ENCODE measurements around the gene SLC25A29. TPM values are rescaled to one million over a fixed set of nuclear protein-coding genes. Genes with fewer than 3 reads are reported as not detected.
A peak's percentile ranks its signal among the peaks of the same experiment; 100 is the strongest.

The SLC25A29 gene
- polyA plus RNA-seq, 1 donor (not counting 4 experiments of a cell fraction or from before 2014, with no cell fraction given): 16.3 TPM

DNA sequence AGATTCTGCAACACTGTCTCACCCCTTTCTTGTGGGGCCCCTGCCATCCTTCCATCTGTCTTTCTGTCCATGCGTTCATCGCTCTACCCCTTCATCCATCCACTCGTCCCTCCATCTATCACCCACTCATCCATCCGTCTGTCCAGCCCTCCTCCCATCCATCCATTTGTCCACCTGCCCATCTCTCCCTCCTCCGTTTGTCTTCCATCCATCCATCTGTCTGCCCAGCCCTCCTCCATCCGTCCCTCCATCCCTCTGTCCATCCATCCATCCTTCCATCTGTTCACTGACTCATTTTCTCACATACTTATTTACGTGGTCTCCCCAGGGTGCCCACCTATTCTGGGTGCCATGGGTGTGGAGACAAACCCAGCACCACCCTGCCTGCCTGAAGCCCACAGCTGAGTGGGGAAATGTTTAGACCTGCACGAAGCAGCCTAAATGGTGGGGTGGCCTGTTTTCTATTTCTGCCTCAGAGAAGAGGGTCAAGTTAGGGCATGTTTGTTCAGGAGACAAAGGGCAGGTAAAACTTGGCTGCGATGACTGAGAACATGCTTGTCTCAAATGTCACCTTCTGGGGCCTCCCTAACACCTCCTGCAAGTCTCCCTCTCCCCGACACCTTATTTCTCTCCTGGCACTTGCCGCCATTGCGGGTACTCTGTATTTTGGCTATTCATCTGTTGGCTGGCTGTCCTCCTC lies 14.1 kb upstream of the SLC25A29 start:
- peaks cover 9% of the 10 kb centered on the region for H3K4me1 ChIP-seq (ENCODE audit: control insufficient read depth, extremely low read depth, insufficient read depth, low read length)
- DNase-seq (ENCODE audit: low read depth, low spot score): no peak

GRCh38 chr14:100317912-100318808 lies 11.9 kb upstream of the SLC25A29 start:
- Histone ChIP-seq H3K9ac (ENCODE audit: control insufficient read depth, extremely low read depth, insufficient read depth, low read length) (no peak overlapping the region), H3K9me1 (ENCODE audit: control insufficient read depth, extremely low read depth, insufficient read depth, low read length) (peaks cover 2% of the 10 kb centered on the region), H3K36me3 (ENCODE audit: control insufficient read depth in 2 of 2, extremely low read depth in 1 of 2, insufficient read depth in 2 of 2, low read length in 2 of 2) (no peaks in the 10 kb centered on the region), H3K27ac (ENCODE audit: control insufficient read depth, insufficient read depth, low read length) (no peak overlapping the region), H3K4me3 (ENCODE audit: control insufficient read depth in 2 of 3, extremely low read depth in 1 of 3, insufficient read depth in 2 of 3, low read depth in 1 of 3, low read length in 3 of 3) (no peak overlapping the region), H2AFZ (ENCODE audit: control insufficient read depth, low read length) (no peak overlapping the region), H3K4me1 (ENCODE audit: control insufficient read depth, extremely low read depth, insufficient read depth, low read length) (peaks cover 19% of the 10 kb centered on the region), H4K20me1 (ENCODE audit: control insufficient read depth, extremely low read depth, insufficient read depth, low read length) (no peaks in the 10 kb centered on the region), H3K9me3 (ENCODE audit: control insufficient read depth, low read depth, low read length) (no peaks in the 10 kb centered on the region), H3K4me2 (ENCODE audit: control insufficient read depth, extremely low read depth, insufficient read depth, low read depth, low read length) (no peak overlapping the region), H3K27me3 (ENCODE audit: control insufficient read depth, extremely low read depth, insufficient read depth, low read length) (no peaks in the 10 kb centered on the region), H3K79me2 (ENCODE audit: control insufficient read depth, insufficient read depth, low read length) (no peaks in the 10 kb centered on the region)
- dilution Hi-C loops (cut with MboI; ENCODE audit: extremely low pct_ligation_motif_present, low sequenced_read_pairs): no loop called here
- DNase-seq (ENCODE audit: low read depth, low spot score) (no peak), FAIRE-seq (no peak)
- TF ChIP-seq EZH2 (IDR thresholded peaks at IDR 0.05; ENCODE audit: low read length): no peak
- peak in 2 of 3 experiments; percentile 19 to 38 for TF ChIP-seq CTCF (optimal IDR thresholded peaks at IDR 0.05 in 1 of 3, IDR thresholded peaks at IDR 0.05 in 1 of 3, conservative IDR thresholded peaks at IDR 0.05 in 1 of 3; ENCODE audit: extremely low read depth in 1 of 3, insufficient read depth in 2 of 3, low read length in 3 of 3)

More for the DNA sequence above, 14.1 kb upstream of the SLC25A29 start:
- no peaks in the 10 kb centered on the region for H3K79me2 ChIP-seq (ENCODE audit: control insufficient read depth, insufficient read depth, low read length)
- no peak overlapping the region for H3K4me3 ChIP-seq (ENCODE audit: control insufficient read depth in 2 of 3, extremely low read depth in 1 of 3, insufficient read depth in 2 of 3, low read depth in 1 of 3, low read length in 3 of 3)
- H3K9me3 ChIP-seq (ENCODE audit: control insufficient read depth, low read depth, low read length): no peaks in the 10 kb centered on the region
- H3K4me2 ChIP-seq (ENCODE audit: control insufficient read depth, extremely low read depth, insufficient read depth, low read depth, low read length): peak overlapping the region; percentile 56
- dilution Hi-C loops (cut with MboI; ENCODE audit: extremely low pct_ligation_motif_present, low sequenced_read_pairs): no loop called here
- H4K20me1 ChIP-seq (ENCODE audit: control insufficient read depth, extremely low read depth, insufficient read depth, low read length): no peaks in the 10 kb centered on the region
- no peak overlapping the region for H3K27ac ChIP-seq (ENCODE audit: control insufficient read depth, insufficient read depth, low read length)
- TF ChIP-seq EZH2 (IDR thresholded peaks at IDR 0.05; ENCODE audit: low read length) (no peak), CTCF (optimal IDR thresholded peaks at IDR 0.05 in 1 of 3, IDR thresholded peaks at IDR 0.05 in 1 of 3, conservative IDR thresholded peaks at IDR 0.05 in 1 of 3; ENCODE audit: extremely low read depth in 1 of 3, insufficient read depth in 2 of 3, low read length in 3 of 3) (no peak)
- peak; percentile 87 for FAIRE-seq
- peaks cover 2% of the 10 kb centered on the region for H3K9me1 ChIP-seq (ENCODE audit: control insufficient read depth, extremely low read depth, insufficient read depth, low read length)
- H3K36me3 ChIP-seq (ENCODE audit: control insufficient read depth in 2 of 2, extremely low read depth in 1 of 2, insufficient read depth in 2 of 2, low read length in 2 of 2): no peaks in the 10 kb centered on the region
- H2AFZ ChIP-seq (ENCODE audit: control insufficient read depth, low read length): no peak overlapping the region
- peaks cover 2% of the 10 kb centered on the region for H3K27me3 ChIP-seq (ENCODE audit: control insufficient read depth, extremely low read depth, insufficient read depth, low read length)
- H3K9ac ChIP-seq (ENCODE audit: control insufficient read depth, extremely low read depth, insufficient read depth, low read length): no peak overlapping the region
